Thyroid gland (tissue), 4 donors: Measurements from ENCODE around the gene FHOD3.

Experiments used
- CTCF ChIP-seq, 6 experiments: fragments of 200-600 bp in 3 of 6; fragments of 450-650 bp in 3 of 6; sonication (generic) in 3 of 6; IDR thresholded peaks; one replicate each; pipeline ENCODE4 v1.5.1; 2016 to 2019; ENCODE audit warnings: antibody characterized with exemption in 6 of 6, mild to moderate bottlenecking in 2 of 6, inconsistent platforms in 1 of 6, moderate library complexity in 1 of 6
- POLR2A ChIP-seq, 2 donors: fragments of 450-650 bp; IDR thresholded peaks; one replicate each; pipeline ENCODE4 v1.6.1; 2017; ENCODE audit warnings: antibody characterized with exemption in 2 of 2, mild to moderate bottlenecking in 2 of 2, moderate library complexity in 1 of 2

- TF ChIP-seq CTCF (IDR thresholded peaks at IDR 0.05), result no peak
- TF ChIP-seq POLR2A (IDR thresholded peaks at IDR 0.05), result no peak
These were observed 154.1 kb downstream of the FHOD3 start for GRCh38 chr18:36451454-36452251.
